Gastroesophageal sphincter (tissue), 3 donors: Measurements from ENCODE around the gene GSTM3.
"Not testable (repeated sequence)": the region's sequence is repeated elsewhere in the genome, so short reads cannot be mapped to it uniquely, and the experiment has no call there.

ENCODE experiments used
- CTCF ChIP-seq, 4 experiments: fragments of 200-600 bp in 2 of 4; fragments of 450-650 bp in 2 of 4; sonication (generic) in 1 of 4; IDR thresholded peaks; one replicate each; pipeline ENCODE4 v1.5.1; 2017 to 2019; ENCODE audit warnings: antibody characterized with exemption in 4 of 4, mild to moderate bottlenecking in 2 of 4, moderate library complexity in 2 of 4
- POLR2AphosphoS5 ChIP-seq: sonication (generic); formaldehyde crosslinking; IDR thresholded peaks from one replicate; pipeline ENCODE4 v1.6.1; 2017; ENCODE audit warnings: antibody characterized with exemption

GRCh38 chr1:109687109-109687508 is 53.7 kb downstream of the GSTM3 start:
- TF ChIP-seq CTCF (IDR thresholded peaks at IDR 0.05); POLR2AphosphoS5: not testable (repeated sequence)
